PC-9 (cell line): ENCODE measurements around the gene SERTAD2.

Experiments
- CTCF ChIP-seq: fragments of 200-600 bp; sonication (generic); conservative IDR thresholded peaks from 2 replicates; pipeline ENCODE4 v1.6.1; 2017; ENCODE audit warnings: mixed run types, antibody characterized with exemption, mild to moderate bottlenecking, moderate library complexity
- EZH2 ChIP-seq: fragments of 200-600 bp; sonication (generic); IDR thresholded peaks from 2 replicates; pipeline ENCODE4 v1.8.0; 2017; ENCODE audit warnings: antibody characterized with exemption, low read depth

DNA sequence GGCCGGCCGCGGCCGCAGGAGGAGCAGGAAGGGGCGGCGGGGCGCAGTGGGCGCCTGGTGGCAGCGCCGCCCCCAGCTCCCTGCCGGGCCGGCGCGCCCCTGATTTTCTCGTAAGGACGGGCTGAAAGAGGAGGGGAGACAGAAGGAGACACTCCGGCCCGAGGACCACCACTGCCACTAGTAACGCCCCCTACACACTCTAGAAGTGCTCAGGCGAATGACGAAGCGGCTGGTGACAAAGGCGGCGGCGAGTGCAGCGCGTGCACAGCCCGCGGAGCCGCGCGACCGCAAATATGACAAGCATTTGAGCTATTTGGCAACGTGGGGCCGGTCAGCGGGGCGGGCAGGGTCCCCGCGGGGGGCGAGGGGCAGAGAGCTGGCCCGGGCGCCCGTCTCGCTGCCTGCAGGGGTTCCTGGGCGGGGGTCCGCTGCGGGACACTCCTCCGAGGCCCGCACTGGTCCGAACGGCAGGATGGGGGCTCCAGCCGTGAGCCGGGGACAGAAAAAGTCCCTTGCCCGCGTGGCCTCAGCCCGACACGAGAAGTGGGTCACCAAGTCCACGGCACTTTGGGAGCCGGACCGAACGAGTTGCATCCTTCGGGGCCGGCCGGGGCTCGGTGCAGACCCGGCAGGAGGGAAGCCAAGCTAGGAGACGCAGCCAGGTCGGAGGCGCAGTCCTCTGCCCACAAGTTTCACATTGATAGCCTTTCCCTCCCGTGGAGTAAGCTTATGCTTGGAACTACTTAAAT, 524 bp upstream of the SERTAD2 start:
- TF ChIP-seq CTCF (no peak), EZH2 (no peak)
